WTC11 (cell line): ENCODE data around the gene SH3BP5.

Experiments
- FOXJ3 ChIP-seq: sonication (generic); formaldehyde crosslinking; IDR thresholded peaks from 2 replicates; pipeline ENCODE4 v1.9.0; 2021; ENCODE audit warnings: missing genetic modification reagents, mild to moderate bottlenecking, borderline replicate concordance
- FOXP1 ChIP-seq: sonication (generic); formaldehyde crosslinking; IDR thresholded peaks from 2 replicates; pipeline ENCODE4 v1.8.0; 2022; ENCODE audit warnings: missing genetic modification reagents, mild to moderate bottlenecking, moderate library complexity, borderline replicate concordance
- HMGA2 ChIP-seq: fragments of 250-450 bp; sonication (Bioruptor Pico); IDR thresholded peaks from 2 replicates; pipeline ENCODE4 v1.4.0; 2021; ENCODE audit warnings: mild to moderate bottlenecking, moderate library complexity
- SP1 ChIP-seq: sonication (generic); formaldehyde crosslinking; conservative IDR thresholded peaks from 2 replicates; pipeline ENCODE4 v1.8.1; 2022; ENCODE audit warnings: missing genetic modification reagents
- ZBTB21 ChIP-seq: sonication (generic); formaldehyde crosslinking; IDR thresholded peaks from 2 replicates; pipeline ENCODE4 v1.8.1; 2023; ENCODE audit warnings: mild to moderate bottlenecking, missing genetic modification reagents, borderline replicate concordance
- TF ChIP-seq, protein P1 (sequence below): fragments of 200-600 bp; IDR thresholded peaks from 2 replicates; pipeline ENCODE4 v1.8.0; 2022; ENCODE audit warnings: antibody characterized with exemption
- TF ChIP-seq, protein P2 (sequence below): fragments of 250-450 bp; sonication (Bioruptor Pico); conservative IDR thresholded peaks from 2 replicates; pipeline ENCODE4 v1.9.0; 2021; ENCODE audit warnings: mild to moderate bottlenecking
- TF ChIP-seq, protein P3 (sequence below): sonication (generic); formaldehyde crosslinking; IDR thresholded peaks from 2 replicates; pipeline ENCODE4 v1.8.1; 2022; ENCODE audit warnings: mild to moderate bottlenecking, moderate library complexity, missing genetic modification reagents
- TF ChIP-seq, protein P4 (sequence below): sonication (generic); formaldehyde crosslinking; IDR thresholded peaks from 2 replicates; pipeline ENCODE4 v1.8.0; 2022; ENCODE audit warnings: mild to moderate bottlenecking, missing genetic modification reagents
- TF ChIP-seq, protein P5 (sequence below): sonication (generic); formaldehyde crosslinking; IDR thresholded peaks from 2 replicates; pipeline ENCODE4 v1.8.1; 2023; ENCODE audit warnings: mild to moderate bottlenecking, missing genetic modification reagents, moderate library complexity
- TF ChIP-seq, protein P6 (sequence below): sonication (generic); formaldehyde crosslinking; IDR thresholded peaks from 2 replicates; pipeline ENCODE4 v1.8.1; 2022; ENCODE audit warnings: low read depth, missing genetic modification reagents, borderline replicate concordance

DNA sequence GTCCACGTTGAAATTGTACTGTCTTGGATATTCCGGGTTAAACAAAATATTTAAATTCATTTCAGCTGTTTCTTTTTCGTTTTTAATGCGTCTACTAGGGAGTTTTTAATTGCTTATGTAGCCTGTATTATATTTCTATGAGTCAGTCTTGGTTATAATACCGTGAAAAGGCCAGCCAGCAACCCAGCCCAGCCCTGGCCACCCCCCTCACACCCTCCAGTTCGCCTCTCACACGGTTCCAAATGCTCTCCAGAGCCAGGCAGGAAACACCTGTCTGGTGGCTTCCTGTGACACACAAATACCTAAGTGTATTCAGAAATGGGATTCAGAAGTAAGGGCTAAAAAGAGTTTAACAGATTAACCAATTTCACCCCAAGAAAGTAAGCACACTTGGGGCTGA lies 4.4 kb downstream of the SH3BP5 start:
- TF ChIP-seq, protein P1, sequence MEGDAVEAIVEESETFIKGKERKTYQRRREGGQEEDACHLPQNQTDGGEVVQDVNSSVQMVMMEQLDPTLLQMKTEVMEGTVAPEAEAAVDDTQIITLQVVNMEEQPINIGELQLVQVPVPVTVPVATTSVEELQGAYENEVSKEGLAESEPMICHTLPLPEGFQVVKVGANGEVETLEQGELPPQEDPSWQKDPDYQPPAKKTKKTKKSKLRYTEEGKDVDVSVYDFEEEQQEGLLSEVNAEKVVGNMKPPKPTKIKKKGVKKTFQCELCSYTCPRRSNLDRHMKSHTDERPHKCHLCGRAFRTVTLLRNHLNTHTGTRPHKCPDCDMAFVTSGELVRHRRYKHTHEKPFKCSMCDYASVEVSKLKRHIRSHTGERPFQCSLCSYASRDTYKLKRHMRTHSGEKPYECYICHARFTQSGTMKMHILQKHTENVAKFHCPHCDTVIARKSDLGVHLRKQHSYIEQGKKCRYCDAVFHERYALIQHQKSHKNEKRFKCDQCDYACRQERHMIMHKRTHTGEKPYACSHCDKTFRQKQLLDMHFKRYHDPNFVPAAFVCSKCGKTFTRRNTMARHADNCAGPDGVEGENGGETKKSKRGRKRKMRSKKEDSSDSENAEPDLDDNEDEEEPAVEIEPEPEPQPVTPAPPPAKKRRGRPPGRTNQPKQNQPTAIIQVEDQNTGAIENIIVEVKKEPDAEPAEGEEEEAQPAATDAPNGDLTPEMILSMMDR, result no peak
- TF ChIP-seq, protein P2, sequence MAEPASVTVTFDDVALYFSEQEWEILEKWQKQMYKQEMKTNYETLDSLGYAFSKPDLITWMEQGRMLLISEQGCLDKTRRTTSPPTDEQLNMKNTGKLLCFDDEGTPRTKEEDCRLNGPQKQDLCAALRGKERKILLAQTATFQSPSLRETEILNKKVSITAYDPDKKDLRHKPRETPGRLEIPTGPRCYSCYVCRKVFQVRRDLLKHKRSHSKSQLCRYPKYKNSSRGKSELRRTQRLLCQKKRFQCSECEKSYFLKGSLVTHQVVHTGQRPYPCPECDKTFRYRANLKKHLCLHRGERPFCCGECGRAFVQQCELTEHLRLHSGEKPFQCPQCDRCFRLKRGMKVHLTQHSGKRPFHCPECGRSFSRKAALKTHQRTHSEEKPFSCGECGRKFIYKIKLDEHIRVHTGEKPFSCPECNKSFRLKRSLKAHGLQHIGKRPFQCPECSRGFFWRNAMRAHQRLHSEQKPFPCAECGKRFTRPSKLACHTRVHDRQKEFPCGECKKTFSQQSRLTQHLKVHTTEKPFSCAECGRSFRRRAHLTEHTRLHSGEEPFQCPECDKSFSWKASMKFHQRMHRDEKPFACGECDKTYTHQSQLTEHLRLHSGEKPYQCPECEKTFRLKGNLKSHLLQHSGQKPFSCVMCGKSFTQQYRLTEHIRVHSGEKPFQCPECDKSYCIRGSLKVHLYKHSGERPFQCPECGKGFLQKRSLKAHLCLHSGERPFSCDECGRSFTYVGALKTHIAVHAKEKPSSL (CRISPR knock-in tag), result no peak
- no peak for TF ChIP-seq FOXJ3 (CRISPR knock-in tag)
- TF ChIP-seq SP1 (CRISPR knock-in tag), result no peak
- TF ChIP-seq, protein P3, sequence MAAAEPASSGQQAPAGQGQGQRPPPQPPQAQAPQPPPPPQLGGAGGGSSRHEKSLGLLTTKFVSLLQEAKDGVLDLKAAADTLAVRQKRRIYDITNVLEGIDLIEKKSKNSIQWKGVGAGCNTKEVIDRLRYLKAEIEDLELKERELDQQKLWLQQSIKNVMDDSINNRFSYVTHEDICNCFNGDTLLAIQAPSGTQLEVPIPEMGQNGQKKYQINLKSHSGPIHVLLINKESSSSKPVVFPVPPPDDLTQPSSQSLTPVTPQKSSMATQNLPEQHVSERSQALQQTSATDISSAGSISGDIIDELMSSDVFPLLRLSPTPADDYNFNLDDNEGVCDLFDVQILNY (CRISPR knock-in tag), result no peak
- TF ChIP-seq, protein P4, sequence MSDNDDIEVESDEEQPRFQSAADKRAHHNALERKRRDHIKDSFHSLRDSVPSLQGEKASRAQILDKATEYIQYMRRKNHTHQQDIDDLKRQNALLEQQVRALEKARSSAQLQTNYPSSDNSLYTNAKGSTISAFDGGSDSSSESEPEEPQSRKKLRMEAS (CRISPR knock-in tag), result no peak
- TF ChIP-seq, protein P5, sequence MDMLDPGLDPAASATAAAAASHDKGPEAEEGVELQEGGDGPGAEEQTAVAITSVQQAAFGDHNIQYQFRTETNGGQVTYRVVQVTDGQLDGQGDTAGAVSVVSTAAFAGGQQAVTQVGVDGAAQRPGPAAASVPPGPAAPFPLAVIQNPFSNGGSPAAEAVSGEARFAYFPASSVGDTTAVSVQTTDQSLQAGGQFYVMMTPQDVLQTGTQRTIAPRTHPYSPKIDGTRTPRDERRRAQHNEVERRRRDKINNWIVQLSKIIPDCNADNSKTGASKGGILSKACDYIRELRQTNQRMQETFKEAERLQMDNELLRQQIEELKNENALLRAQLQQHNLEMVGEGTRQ, result no peak
- TF ChIP-seq, protein P6, sequence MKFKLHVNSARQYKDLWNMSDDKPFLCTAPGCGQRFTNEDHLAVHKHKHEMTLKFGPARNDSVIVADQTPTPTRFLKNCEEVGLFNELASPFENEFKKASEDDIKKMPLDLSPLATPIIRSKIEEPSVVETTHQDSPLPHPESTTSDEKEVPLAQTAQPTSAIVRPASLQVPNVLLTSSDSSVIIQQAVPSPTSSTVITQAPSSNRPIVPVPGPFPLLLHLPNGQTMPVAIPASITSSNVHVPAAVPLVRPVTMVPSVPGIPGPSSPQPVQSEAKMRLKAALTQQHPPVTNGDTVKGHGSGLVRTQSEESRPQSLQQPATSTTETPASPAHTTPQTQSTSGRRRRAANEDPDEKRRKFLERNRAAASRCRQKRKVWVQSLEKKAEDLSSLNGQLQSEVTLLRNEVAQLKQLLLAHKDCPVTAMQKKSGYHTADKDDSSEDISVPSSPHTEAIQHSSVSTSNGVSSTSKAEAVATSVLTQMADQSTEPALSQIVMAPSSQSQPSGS (CRISPR knock-in tag), result no peak
- no peak for TF ChIP-seq ZBTB21 (CRISPR knock-in tag)
- no peak for TF ChIP-seq HMGA2
- TF ChIP-seq FOXP1 (CRISPR knock-in tag), result no peak
